Measurements from ENCODE around the gene LRCH4. TPM values are rescaled to one million over a fixed set of nuclear protein-coding genes. Genes with fewer than 3 reads are reported as not detected.

LRCH4 gene
- total and polyA plus RNA-seq, 2 of the 13 experiments (the other 11 are each of a cell fraction or from before 2014, with no cell fraction given) = 7.0 to 9.3 TPM

- H3K79me2 ChIP-seq (ENCODE audit: insufficient read depth, low read length) = peaks cover 6% of the 10 kb centered on the region
- POLR2A ChIA-PET = interaction anchor here (0.5 to 4.1 kb wide), 60 partner anchors 8 to 531 kb away, joined by 3 to 73 read pairs (median 4); partner anchors contain the start of genes ACTL6B, AGFG2, EPHB4 and EPO
- in situ Hi-C loops (cut with HindIII; ENCODE audit: extremely low pct_ligation_motif_present, low pct_unique_long_range_greater_than_20kb) (no loop called here), intact Hi-C loops (cut with micrococcal nuclease; ENCODE audit: unreplicated experiment) (loop anchor here (1.0 kb wide), 1 partner anchor 26 kb away; the partner anchor contains the start of gene MOSPD3)
- peak within 1 kb of the TSS; percentile 94 for H3K9ac ChIP-seq (ENCODE audit: insufficient read depth, low read depth, low read length)
- no TSS peak for BruUV-seq (replicated peaks)
- H2AFZ ChIP-seq (ENCODE audit: low read length) = peak within 1 kb of the TSS; percentile 91
- H3K9me3 ChIP-seq (ENCODE audit: low read length) = no peaks in the 10 kb centered on the region
- H3K4me3 ChIP-seq (replicated peaks in 1 of 3; ENCODE audit: insufficient read depth in 1 of 3, low read depth in 2 of 3, low read length in 3 of 3) = peak within 1 kb of the TSS; percentile 80 to 98 (median 86)
- H3K27me3 ChIP-seq (ENCODE audit: control insufficient read depth in 1 of 2, insufficient read depth in 2 of 2, low read length in 2 of 2) = peaks cover 0 to 7% of the 10 kb centered on the region in 2 experiments; a peak in 3 of 5 replicates
- peak; percentile 99 for FAIRE-seq
- peak within 1 kb of the TSS; percentile 100 for H3K4me2 ChIP-seq (ENCODE audit: low read depth, low read length)
- peak; percentile 91 for ATAC-seq
- H3K36me3 ChIP-seq (replicated peaks in 1 of 2; ENCODE audit: control insufficient read depth in 1 of 2, insufficient read depth in 2 of 2, low read length in 2 of 2) = peaks cover 2 to 6% of the 10 kb centered on the region in 2 experiments; a peak in 4 of 5 replicates
- peak; percentile 99 for DNase-seq (ENCODE audit: low spot score)
- CTCF ChIA-PET (ENCODE audit: low intra/inter-chr PET ratio, low total read pairs) = interaction anchor here (1.2 kb wide), 1 partner anchor 117 kb away, joined by 3 read pairs; no protein-coding TSS in a partner anchor
- H4K20me1 ChIP-seq (ENCODE audit: insufficient read depth, low read length) = peaks cover 8% of the 10 kb centered on the region; the same call in 1 of the 2 replicates
- under 1% methylated on average over 17 of the region's 53 CpGs for WGBS (ENCODE audit: low lambda C conversion rate)
- peak within 1 kb of the TSS; percentile 81 for H3K27ac ChIP-seq (ENCODE audit: extremely low read length, insufficient read depth, low read length)
- peaks cover 56% of the 10 kb centered on the region for H3K4me1 ChIP-seq (ENCODE audit: insufficient read depth, low read length)
- 0 out of 2 replicates have a peak, but pooled peaks have one; percentile 7 for TF ChIP-seq NR2C2 (CRISPR knock-in tag; IDR thresholded peaks at IDR 0.05; ENCODE audit: borderline replicate concordance)
- no peak for TF ChIP-seq SMYD3 (CRISPR knock-in tag; IDR thresholded peaks at IDR 0.05)
- TF ChIP-seq THAP11 (CRISPR knock-in tag; IDR thresholded peaks at IDR 0.05) = peak; percentile 80; the same call in 1 of the 2 replicates
- TF ChIP-seq POLR2A (IDR thresholded peaks at IDR 0.05; ENCODE audit: insufficient read depth in 1 of 2, low read depth in 2 of 2, low read length in 2 of 2) = peak in 1 of 2 experiments; percentile 80; a peak in 2 of 4 replicates
- 0 out of 2 replicates have a peak, but pooled peaks have one; percentile 13 for TF ChIP-seq ZNF329 (CRISPR knock-in tag; IDR thresholded peaks at IDR 0.05; ENCODE audit: low read depth)
- TF ChIP-seq CREB1 (IDR thresholded peaks at IDR 0.05) = peak; percentile 91
- peak; percentile 93 for TF ChIP-seq CREB1 (CRISPR knock-in tag; IDR thresholded peaks at IDR 0.05)
- no peak for TF ChIP-seq ZNF614 (CRISPR knock-in tag; IDR thresholded peaks at IDR 0.05; ENCODE audit: borderline replicate concordance)
- 0 out of 2 replicates have a peak, but pooled peaks have one; percentile 12 for TF ChIP-seq ZNF335 (CRISPR knock-in tag; IDR thresholded peaks at IDR 0.05)
- no peak for TF ChIP-seq ZNF572 (CRISPR knock-in tag; IDR thresholded peaks at IDR 0.05)
- TF ChIP-seq HMGXB4 (CRISPR knock-in tag; IDR thresholded peaks at IDR 0.05; ENCODE audit: borderline replicate concordance in 1 of 2, low read depth in 1 of 2) = peak in 1 of 2 experiments; percentile 73; a peak in 3 of 4 replicates
- peak; percentile 29; the same call in 1 of the 2 replicates for TF ChIP-seq SAP130 (CRISPR knock-in tag; IDR thresholded peaks at IDR 0.05; ENCODE audit: low read depth)
- peak; percentile 91 for TF ChIP-seq SP4 (CRISPR knock-in tag; IDR thresholded peaks at IDR 0.05)
- peak; percentile 14; the same call in 1 of the 2 replicates for TF ChIP-seq KDM2A (CRISPR knock-in tag; IDR thresholded peaks at IDR 0.05; ENCODE audit: borderline replicate concordance, low read depth)
- TF ChIP-seq PPARG (CRISPR knock-in tag; conservative IDR thresholded peaks at IDR 0.05) = no peak; the same call in 1 of the 2 replicates
- TF ChIP-seq MYNN (CRISPR knock-in tag; IDR thresholded peaks at IDR 0.05; ENCODE audit: low read depth) = no peak
- peak; percentile 18; the same call in 1 of the 2 replicates for TF ChIP-seq ARID4A (CRISPR knock-in tag; IDR thresholded peaks at IDR 0.05; ENCODE audit: borderline replicate concordance)
- no peak for TF ChIP-seq EEA1 (CRISPR knock-in tag; IDR thresholded peaks at IDR 0.05; ENCODE audit: borderline replicate concordance)
Observed at GRCh38 chr7:100586266-100587025, 517 bp upstream of the LRCH4 start, which contains the start of gene FBXO24. Gene FBXO24 (plus strand): TSS chr7:100586328. CDS start chr7:100586626, 298 bp downstream.

Measured in HepG2 (cell line).